ENCODE results near the gene RXRG. TPM values are rescaled to one million over a fixed set of nuclear protein-coding genes. Genes with fewer than 3 reads are reported as not detected.

RXRG gene
- total and polyA plus RNA-seq, 7 donors, result 2.8 to 45.9 (median 12.8) TPM

DNA sequence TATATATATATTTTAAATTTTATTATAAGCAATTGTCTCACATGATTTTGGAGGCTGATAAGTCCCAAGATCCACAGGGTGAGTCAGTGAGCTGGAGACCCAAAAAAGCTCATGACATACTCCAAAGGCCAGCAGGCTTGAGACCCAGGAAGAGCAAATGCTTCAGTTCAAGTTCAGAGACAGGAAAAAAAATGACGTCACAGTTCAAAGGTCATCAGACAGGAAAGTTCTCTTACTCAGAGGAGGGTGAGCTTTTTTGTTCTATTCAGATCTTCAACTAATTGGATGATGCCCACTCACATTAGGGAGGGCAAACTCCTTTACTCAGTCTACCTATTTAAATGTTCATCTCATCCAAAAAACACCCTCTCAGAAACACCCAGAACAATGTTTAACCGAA, 18.2 kb downstream of the RXRG start:
- ATAC-seq, result peak in 3 of 4 donors; percentile 62 to 79 (median 66)
- intact Hi-C loops (cut with DNase I), result no loop called here
- 70 to 79% (median 70%) methylated on average over 2 of the region's 2 CpGs for WGBS, 3 donors
- H3K36me3 ChIP-seq (ENCODE audit: insufficient read depth in 1 of 2, low read depth in 1 of 2), result peaks cover 0 to 10% of the 10 kb centered on the region in 2 donors
- TF ChIP-seq CTCF (IDR thresholded peaks at IDR 0.05), result no peak
- H3K27ac ChIP-seq, result peak overlapping the region; percentile 78
- no peaks in the 10 kb centered on the region for H3K27me3 ChIP-seq (ENCODE audit: insufficient read depth in 3 of 3, low read length in 2 of 3)
- peaks cover 55% of the 10 kb centered on the region for H3K4me1 ChIP-seq
- DNase-seq, result no peak
- H3K9me3 ChIP-seq, result no peaks in the 10 kb centered on the region
- H3K4me3 ChIP-seq, result no peak overlapping the region

- Histone ChIP-seq H3K27ac (peak overlapping the region; percentile 78), H3K4me1 (peaks cover 52% of the 10 kb centered on the region), H3K9me3 (no peaks in the 10 kb centered on the region), H3K4me3 (no peak overlapping the region), H3K27me3 (ENCODE audit: insufficient read depth in 3 of 3, low read length in 2 of 3) (no peaks in the 10 kb centered on the region), H3K36me3 (ENCODE audit: insufficient read depth in 1 of 2, low read depth in 1 of 2) (peaks cover 0 to 10% of the 10 kb centered on the region in 2 donors)
- no peak for TF ChIP-seq CTCF (IDR thresholded peaks at IDR 0.05)
- intact Hi-C loops (cut with DNase I), result no loop called here
- DNase-seq, result no peak
- no peak for ATAC-seq
- 69 to 85% (median 76%) methylated on average over 2 of the region's 2 CpGs for WGBS, 3 donors
Measured at GRCh38 chr1:165425621-165426020, 19.3 kb downstream of the RXRG start.

GRCh38 chr1:165424454-165425216, 20.3 kb downstream of the RXRG start:
- intact Hi-C loops (cut with DNase I), result no loop called here
- peaks cover 47% of the 10 kb centered on the region for H3K4me1 ChIP-seq
- no peak for TF ChIP-seq CTCF (IDR thresholded peaks at IDR 0.05)
- WGBS, 3 donors, result 14 to 34% (median 20%) methylated on average over 10 of the region's 10 CpGs
- H3K27ac ChIP-seq, result peak overlapping the region; percentile 78
- no peaks in the 10 kb centered on the region for H3K9me3 ChIP-seq
- H3K27me3 ChIP-seq (ENCODE audit: insufficient read depth in 3 of 3, low read length in 2 of 3), result no peaks in the 10 kb centered on the region
- DNase-seq (peak in 1 of 2 donors; percentile 60), ATAC-seq (peak; percentile 67 to 89 (median 74))
- peak overlapping the region; percentile 17 for H3K4me3 ChIP-seq
- H3K36me3 ChIP-seq (ENCODE audit: insufficient read depth in 1 of 2, low read depth in 1 of 2), result peaks cover 0 to 10% of the 10 kb centered on the region in 2 donors

GRCh38 chr1:165423136-165423535, 21.8 kb downstream of the RXRG start:
- H3K27me3 ChIP-seq (ENCODE audit: insufficient read depth in 3 of 3, low read length in 2 of 3), result no peaks in the 10 kb centered on the region
- 18 to 38% (median 21%) methylated on average over 5 of the region's 5 CpGs for WGBS, 3 donors
- peak overlapping the region; percentile 78 for H3K27ac ChIP-seq
- TF ChIP-seq CTCF (IDR thresholded peaks at IDR 0.05), result no peak
- H3K36me3 ChIP-seq (ENCODE audit: insufficient read depth in 1 of 2, low read depth in 1 of 2), result peaks cover 0 to 5% of the 10 kb centered on the region in 2 donors
- DNase-seq (no peak), ATAC-seq (peak in 2 of 4 donors; percentile 36 to 68)
- intact Hi-C loops (cut with DNase I), result no loop called here
- H3K4me1 ChIP-seq, result peaks cover 46% of the 10 kb centered on the region
- H3K4me3 ChIP-seq, result no peak overlapping the region
- no peaks in the 10 kb centered on the region for H3K9me3 ChIP-seq
